GM13976 (cell line): ENCODE data around the gene CLIP1.
"Not testable (repeated sequence)": the region's sequence is repeated elsewhere in the genome, so short reads cannot be mapped to it uniquely, and the experiment has no call there.

ENCODE experiments used
- DNase-seq: peaks from one replicate; pipeline ENCODE4 v3.0.0; 2012; ENCODE audit warnings: low spot score
- CTCF ChIP-seq: IDR thresholded peaks from 2 replicates; pipeline ENCODE4 v1.5.1; 2012; ENCODE audit warnings: borderline replicate concordance, mild to moderate bottlenecking; ENCODE audit not compliant: insufficient read depth; ENCODE audit errors: extremely low read depth, missing control alignments, control extremely low read depth
- in situ Hi-C: fragments of 300-500 bp; cut with MboI; formaldehyde crosslinking; loops from one replicate; pipeline ENCODE4 v1.12.0; 2022; ENCODE audit warnings: low sequenced_read_pairs, mixed read lengths, inconsistent platforms; ENCODE audit not compliant: unreplicated experiment

CLIP1 gene

GRCh38 chr12:122452701-122453285, 30.3 kb upstream of the CLIP1 start:
- in situ Hi-C loops = no loop called here
- TF ChIP-seq CTCF = no peak
- no peak for DNase-seq

GRCh38 chr12:122449317-122449716, 26.8 kb upstream of the CLIP1 start:
- in situ Hi-C loops = no loop called here
- no peak for DNase-seq
- no peak for TF ChIP-seq CTCF

- in situ Hi-C loops, DNase-seq: not testable (repeated sequence)
Observed at GRCh38 chr12:122447825-122448224, 25.4 kb upstream of the CLIP1 start.

GRCh38 chr12:122446390-122446789, 23.9 kb upstream of the CLIP1 start:
- DNase-seq, in situ Hi-C loops: not testable (repeated sequence)

GRCh38 chr12:122444071-122444470, 21.6 kb upstream of the CLIP1 start:
- DNase-seq, in situ Hi-C loops: not testable (repeated sequence)

- in situ Hi-C loops, DNase-seq: not testable (repeated sequence)
Observed at GRCh38 chr12:122438822-122439221, 16.4 kb upstream of the CLIP1 start.

- no peak for DNase-seq
- in situ Hi-C loops = no loop called here
- no peak for TF ChIP-seq CTCF
Observed at GRCh38 chr12:122437656-122438121, 15.2 kb upstream of the CLIP1 start.

- no peak for DNase-seq
- TF ChIP-seq CTCF = no peak
- in situ Hi-C loops = no loop called here
Observed at GRCh38 chr12:122435186-122435585, 12.7 kb upstream of the CLIP1 start.

GRCh38 chr12:122429043-122429442, 6.6 kb upstream of the CLIP1 start:
- DNase-seq, in situ Hi-C loops: not testable (repeated sequence)
